Activated T-cell treated with anti-CD3 and anti-CD28 coated beads for 24 hours (primary cell): Measurements from ENCODE around the gene TLCD3B.
A peak's percentile ranks its signal among the peaks of the same experiment; 100 is the strongest.
"Not testable (repeated sequence)": the region's sequence is repeated elsewhere in the genome, so short reads cannot be mapped to it uniquely, and the experiment has no call there.

ENCODE experiments used
- DNase-seq: peaks from one replicate; pipeline ENCODE4 v3.0.0-alpha.2; 2020; ENCODE audit warnings: low read depth

The TLCD3B gene

GRCh38 chr16:30060836-30061554 is 29.9 kb upstream of the TLCD3B start:
- DNase-seq = no peak

DNA sequence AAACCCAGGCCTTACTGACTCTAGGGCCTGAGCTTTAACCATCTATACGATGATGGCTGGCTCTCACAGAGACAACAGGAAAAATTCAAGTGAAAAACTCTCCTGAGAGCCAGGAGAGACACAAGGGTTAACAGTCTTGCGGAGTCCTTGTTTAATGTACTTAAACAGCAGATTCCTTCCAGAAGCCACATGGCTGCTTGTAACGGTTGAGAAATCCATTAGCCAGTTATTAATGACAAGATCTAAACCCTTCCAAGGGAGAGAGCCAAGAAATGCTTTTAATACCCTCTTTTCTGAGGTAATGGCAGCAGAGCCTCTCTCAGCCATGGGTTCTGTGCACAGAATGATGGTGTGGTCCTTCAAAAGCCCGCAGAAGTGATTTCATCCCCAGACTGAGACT is 29.3 kb upstream of the TLCD3B start:
- DNase-seq = no peak

- DNase-seq = peak; percentile 38
Observed at GRCh38 chr16:30054959-30055553, 24.0 kb upstream of the TLCD3B start.

GRCh38 chr16:30054451-30054850 is 23.4 kb upstream of the TLCD3B start:
- no peak for DNase-seq

DNA sequence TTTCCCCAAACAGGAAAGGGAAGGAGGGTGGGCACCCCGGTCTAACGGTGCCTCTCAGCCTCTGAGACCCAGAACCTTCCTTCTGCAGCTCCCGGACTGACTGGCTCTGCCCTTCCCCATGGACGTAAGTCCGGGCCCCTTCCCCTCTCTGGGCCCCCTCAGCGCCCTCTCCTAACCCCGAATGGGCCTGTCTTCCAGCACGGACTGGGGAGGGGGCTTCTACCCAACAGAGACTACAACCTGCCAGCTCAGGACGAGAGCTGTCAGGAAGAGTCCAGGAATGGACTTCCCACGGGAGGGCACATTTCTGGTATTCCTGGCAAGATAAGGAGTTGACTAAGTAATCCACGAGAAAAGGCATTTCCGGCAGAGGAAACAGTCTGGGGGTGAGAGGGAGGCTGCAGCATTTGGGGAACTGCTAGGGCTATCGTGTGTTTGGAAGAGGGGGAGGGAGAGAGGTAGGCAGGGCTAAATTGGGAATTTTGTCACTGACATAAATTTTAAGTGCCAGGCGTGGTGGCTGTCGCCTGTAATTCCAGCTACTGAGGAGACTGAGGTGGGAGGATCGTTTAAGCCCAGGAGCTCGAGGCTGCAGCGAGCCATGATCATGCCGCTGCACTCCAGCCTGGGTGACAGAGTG is 22.4 kb upstream of the TLCD3B start:
- no peak for DNase-seq

DNA sequence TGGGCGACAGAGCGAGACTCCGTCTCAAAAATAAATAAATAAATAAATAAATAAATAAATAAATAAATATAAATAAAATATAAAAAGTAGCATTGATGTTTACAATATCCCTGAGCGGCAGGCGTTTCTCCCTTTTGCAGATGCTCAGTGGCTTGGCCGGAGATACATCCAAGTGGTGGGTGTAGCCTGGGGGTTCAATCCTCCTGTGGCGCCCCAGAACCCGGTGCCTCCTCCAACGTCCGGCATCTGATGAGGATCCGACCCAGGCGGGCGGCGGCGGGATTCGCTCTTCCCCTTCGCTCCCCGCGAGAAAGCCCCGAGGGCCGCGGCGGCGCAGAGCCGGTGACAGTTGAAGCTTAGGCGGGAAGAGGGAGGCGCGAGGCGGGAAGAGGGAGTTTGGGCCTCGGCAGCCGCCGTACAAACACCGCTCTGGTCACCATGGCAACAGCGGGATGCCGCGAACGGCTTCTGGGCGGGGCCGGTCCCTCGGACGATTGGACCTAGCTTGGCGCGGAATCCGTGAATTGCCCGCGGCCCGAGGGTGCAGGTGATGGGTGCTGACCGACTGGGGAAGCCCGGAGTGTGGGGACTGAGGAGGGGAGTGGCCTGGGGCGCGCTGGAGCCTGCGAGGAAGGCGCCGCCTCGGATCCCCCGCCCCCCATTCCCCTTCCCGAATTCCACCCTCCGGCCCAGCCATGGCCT is 21.8 kb upstream of the TLCD3B start:
- peak; percentile 89 for DNase-seq

- no peak for DNase-seq
Observed at GRCh38 chr16:30051518-30051917, 20.4 kb upstream of the TLCD3B start.

DNA sequence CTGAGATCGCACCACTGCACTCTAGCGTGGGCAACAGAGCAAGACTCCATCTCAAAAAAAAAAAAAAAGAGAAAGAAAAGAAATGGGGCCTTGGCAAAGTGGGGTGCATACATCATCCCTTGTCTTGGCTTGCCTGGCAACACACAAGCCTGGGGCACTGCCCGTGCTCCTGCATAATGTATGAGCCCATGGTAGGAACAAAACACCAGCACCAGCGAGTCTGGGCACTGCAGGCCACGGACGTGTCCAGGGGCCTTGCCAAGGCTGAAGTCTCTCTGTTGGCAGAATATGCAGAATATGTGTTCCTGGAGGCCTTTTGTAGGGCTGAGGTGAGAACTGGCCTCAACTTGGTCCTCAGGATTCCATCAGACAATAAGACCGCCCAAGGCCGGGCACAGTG is 18.8 kb upstream of the TLCD3B start:
- no peak for DNase-seq

DNA sequence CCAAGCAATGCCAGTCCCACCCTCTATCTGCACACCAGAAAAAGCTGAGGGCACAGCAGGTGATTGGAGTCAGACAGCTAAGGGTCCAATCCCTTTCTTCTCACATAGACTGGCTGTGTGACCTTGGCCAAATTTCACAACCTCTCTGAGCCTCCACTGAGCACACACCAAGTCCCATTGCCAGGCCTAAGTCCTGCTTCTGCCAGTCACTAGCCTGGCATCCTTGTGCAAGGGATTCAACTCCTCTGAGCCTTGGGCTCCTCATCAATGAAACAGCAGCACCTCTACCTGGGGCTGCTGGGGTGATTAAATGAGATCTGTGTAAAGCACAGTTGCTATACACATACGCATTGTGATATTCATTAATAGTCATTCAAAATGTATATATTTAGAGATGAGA is 15.5 kb upstream of the TLCD3B start:
- DNase-seq = no peak

DNA sequence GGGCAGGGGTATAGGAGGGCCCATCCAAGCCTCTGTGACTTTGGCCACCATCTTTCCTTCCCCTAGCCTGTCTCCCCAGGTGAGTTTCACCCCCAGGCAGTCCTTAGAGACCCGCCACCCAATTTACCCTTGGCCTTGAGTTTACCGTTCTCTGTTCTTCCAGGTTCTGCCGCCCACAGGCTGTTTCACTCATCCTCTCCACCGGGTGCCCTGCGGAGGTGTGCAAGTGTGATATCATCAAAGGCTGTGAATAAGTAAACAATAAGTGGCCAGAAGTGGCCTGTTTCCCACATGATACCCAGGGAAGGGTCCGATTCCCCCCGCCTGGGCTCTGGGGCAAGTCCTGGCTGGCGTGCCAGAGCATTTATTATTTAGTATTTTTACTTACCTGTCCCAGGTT is 15.1 kb upstream of the TLCD3B start:
- DNase-seq = no peak

- DNase-seq = no peak
Observed at GRCh38 chr16:30041841-30042240, 10.8 kb upstream of the TLCD3B start.

- not testable (repeated sequence) for DNase-seq
Observed at GRCh38 chr16:30040690-30041089, 9.6 kb upstream of the TLCD3B start.

- DNase-seq = no peak
Observed at GRCh38 chr16:30040221-30040620, 9.2 kb upstream of the TLCD3B start.

- no peak for DNase-seq
Observed at GRCh38 chr16:30033270-30033669, 2.2 kb upstream of the TLCD3B start.

DNA sequence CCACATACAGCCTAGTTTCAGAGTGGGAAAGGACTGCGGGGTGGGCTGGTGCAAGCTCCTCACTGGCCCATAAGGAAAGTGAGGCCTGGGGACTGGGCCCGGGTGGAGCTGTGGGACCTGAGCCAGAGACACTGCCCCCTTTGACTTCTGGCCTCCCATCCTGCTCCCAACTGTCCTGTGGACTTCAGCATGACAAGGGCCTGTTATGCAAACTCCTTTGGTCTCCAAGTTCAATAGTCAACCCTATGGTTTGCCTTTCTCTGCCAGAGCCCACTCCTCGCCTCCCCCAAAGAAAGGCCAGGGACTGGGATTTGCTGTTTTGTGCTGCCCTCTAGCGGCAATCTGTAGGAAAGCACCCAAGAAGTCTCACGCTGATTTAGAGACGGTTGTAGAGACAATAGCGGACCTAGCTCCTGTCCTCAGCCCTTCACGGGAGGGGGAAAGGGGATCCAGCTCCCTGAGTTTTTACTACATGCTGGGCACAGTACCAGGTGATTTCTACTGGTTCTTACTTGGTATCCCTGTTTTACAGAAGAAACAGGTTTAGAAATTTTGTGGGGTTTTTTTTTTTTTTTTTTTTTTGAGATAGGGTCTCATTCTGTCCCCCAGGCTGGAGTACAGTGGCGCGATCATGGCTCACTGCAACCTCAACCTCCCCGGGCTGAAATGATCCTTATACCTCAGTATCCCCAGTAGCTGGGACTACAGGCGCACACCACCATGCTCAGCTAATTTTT is 1.2 kb upstream of the TLCD3B start:
- peak; percentile 53 for DNase-seq

- DNase-seq = no peak
Observed at GRCh38 chr16:30031477-30031918, 427 bp upstream of the TLCD3B start.

DNA sequence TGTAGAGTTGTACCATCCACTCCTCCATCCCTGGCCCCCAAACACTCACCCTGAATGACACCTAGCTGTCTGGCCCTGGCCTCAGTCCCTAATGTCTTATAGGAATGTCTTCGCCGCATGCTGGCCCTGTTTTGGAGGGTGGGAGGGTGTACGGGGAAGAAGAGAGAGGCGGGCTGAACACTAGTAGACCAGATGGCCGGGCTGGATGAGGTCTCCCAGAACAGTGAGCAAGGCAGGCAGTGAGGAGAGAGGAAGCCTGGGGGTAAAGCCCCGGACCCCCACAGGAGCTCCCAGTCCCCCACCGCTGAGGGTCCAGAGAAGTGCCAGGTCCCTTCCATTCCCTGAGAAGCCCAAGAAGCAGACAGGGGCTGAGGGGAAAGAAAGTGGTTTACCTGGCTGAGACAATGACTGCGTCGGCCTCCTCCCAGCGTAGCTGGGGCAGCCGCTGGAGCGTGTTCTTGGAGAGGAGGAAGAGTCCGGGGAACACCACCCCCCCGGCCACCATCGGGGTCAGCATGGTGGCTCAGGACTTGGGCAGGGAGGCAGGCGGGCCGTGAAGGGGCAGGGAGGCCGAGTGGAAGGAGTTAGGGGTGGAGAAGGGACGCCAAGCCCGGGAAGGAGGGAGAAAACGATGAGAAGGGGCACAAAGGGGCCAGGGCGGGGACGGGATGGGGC is 923 bp downstream of the TLCD3B start:
- no peak for DNase-seq

DNA sequence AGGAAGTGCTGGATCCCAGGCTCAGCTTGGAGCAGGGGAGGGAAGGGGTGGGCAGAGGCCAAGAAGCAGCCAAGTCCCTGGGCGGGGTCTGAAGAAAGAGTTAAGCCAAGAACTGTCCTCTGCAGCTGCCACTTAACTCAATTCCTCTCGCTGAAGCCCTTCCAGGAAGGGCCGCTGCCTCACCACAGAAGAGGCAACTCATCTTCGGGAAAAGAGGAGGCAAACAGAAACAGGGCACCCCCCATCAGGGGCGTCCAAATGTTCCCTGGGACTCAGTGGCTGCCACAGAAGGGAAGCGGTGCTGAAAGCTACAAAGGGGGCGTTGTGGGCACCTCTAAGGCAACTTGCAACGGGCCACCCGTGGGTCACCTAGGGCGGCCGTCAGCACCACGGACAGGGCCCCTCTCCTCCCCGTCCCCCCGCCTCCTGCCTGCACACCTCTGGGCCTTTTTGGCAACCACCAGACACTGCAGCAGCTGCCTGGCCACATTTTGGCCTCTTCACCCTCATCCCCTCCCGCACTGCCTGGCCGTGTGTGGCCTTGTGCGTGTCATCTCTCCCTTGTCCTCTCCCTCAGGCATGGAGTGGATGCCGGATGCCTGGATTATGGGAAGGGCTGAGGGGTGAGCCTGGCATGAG is 2.5 kb downstream of the TLCD3B start:
- DNase-seq = no peak

GRCh38 chr16:30027588-30028437 is 3.3 kb downstream of the TLCD3B start:
- DNase-seq = no peak

DNA sequence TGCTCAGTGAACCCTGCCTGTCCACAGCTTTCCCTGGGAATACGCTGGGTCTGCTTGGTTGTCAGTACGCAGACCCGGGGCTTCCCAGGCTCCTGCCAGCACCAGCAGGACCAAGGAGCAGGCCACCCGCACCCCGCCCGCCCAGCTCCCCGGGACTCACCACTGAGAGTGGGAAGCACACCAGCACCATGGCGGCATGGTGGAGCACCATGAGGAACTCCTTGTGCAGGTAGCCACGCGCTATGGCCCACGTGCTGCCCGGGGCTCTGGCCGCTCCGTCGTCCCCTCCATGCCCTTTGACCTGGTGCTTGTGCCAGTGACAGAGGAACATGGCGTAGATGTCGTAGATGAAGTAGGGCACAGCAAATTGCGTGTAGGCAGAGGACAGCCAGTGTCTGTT is 4.6 kb downstream of the TLCD3B start:
- no peak for DNase-seq
